Measurements from ENCODE around the gene SPRED1. TPM values are rescaled to one million over a fixed set of nuclear protein-coding genes. Genes with fewer than 3 reads are reported as not detected.

Gene SPRED1
- total RNA-seq, 1 donor = 32.6 TPM

DNA sequence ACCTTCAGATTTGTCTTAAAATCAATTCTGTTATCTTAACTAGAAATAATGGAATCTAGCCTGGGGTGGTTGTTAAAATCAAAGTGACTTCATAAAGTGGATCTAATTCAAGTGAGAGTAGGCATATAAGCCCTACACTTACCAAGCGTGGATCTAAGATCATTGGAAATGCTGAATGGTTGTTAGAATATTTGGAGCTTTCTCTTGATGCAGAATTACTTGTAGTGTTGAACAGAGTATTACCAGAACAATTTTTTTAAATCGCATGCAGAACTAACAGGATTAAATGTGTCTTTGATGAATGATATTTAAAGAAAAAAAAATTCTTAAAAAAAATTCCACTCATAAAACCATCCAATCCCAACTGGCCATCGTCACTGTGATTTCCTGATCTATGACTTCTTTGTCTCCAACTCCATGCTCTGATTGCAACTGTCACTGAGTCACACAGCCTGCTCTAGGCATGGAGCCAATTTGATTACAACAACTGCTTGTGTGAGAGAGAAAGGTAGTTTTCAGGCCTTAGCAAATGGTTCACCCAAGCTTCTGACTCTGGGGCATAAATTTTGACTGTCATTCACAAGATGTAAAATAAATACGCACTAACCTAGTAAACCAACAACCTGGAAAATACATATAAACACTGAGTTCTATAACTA lies 25.9 kb upstream of the SPRED1 start:
- no peaks in the 10 kb centered on the region for H3K4me1 ChIP-seq (ENCODE audit: insufficient read depth, low read length)
- H3K36me3 ChIP-seq (ENCODE audit: insufficient read depth, low read length) = no peaks in the 10 kb centered on the region
- no peak overlapping the region for H3K4me3 ChIP-seq (ENCODE audit: insufficient read depth, low read length)
- H3K9me3 ChIP-seq (ENCODE audit: low read depth, low read length) = no peaks in the 10 kb centered on the region
- H3K79me2 ChIP-seq (ENCODE audit: insufficient read depth, low read length) = no peaks in the 10 kb centered on the region
- TF ChIP-seq, protein P1, sequence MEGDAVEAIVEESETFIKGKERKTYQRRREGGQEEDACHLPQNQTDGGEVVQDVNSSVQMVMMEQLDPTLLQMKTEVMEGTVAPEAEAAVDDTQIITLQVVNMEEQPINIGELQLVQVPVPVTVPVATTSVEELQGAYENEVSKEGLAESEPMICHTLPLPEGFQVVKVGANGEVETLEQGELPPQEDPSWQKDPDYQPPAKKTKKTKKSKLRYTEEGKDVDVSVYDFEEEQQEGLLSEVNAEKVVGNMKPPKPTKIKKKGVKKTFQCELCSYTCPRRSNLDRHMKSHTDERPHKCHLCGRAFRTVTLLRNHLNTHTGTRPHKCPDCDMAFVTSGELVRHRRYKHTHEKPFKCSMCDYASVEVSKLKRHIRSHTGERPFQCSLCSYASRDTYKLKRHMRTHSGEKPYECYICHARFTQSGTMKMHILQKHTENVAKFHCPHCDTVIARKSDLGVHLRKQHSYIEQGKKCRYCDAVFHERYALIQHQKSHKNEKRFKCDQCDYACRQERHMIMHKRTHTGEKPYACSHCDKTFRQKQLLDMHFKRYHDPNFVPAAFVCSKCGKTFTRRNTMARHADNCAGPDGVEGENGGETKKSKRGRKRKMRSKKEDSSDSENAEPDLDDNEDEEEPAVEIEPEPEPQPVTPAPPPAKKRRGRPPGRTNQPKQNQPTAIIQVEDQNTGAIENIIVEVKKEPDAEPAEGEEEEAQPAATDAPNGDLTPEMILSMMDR (IDR thresholded peaks at IDR 0.05; ENCODE audit: extremely low read depth, low read depth, low read length) = no peak
- DNase-seq (ENCODE audit: insufficient read length, low spot score, missing footprints) = no peak
- H3K27me3 ChIP-seq (ENCODE audit: insufficient read depth, low read length) = no peaks in the 10 kb centered on the region
- no peak overlapping the region for H3K27ac ChIP-seq (ENCODE audit: low read depth, low read length)
- H4K20me1 ChIP-seq (ENCODE audit: insufficient read depth, low read length) = no peaks in the 10 kb centered on the region
- no peak overlapping the region for H3K4me2 ChIP-seq (ENCODE audit: insufficient read depth, low read length)
- H2AFZ ChIP-seq (ENCODE audit: low read length) = no peak overlapping the region

DNA sequence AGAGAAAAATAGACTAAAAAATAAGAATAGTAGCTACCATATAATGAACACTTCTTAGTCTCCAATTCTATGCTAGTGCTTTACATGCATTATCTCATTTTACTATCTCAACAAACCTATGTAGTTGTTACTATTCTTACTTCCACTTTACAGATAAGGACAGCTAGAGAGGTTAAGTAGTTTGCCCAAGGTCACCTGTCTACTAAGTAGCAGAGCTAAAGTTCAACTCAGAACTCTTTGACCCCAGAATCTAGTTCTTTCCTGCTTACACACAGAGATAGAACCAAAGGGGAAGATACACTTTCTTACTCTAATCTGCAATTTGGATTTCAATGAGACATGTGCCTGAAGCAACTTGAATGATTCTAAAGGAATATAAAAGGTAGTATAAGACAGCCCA lies 24.7 kb upstream of the SPRED1 start:
- Histone ChIP-seq H3K27me3 (ENCODE audit: insufficient read depth, low read length) (no peaks in the 10 kb centered on the region), H4K20me1 (ENCODE audit: insufficient read depth, low read length) (no peaks in the 10 kb centered on the region), H3K79me2 (ENCODE audit: insufficient read depth, low read length) (no peaks in the 10 kb centered on the region), H3K4me2 (ENCODE audit: insufficient read depth, low read length) (no peak overlapping the region), H3K4me1 (ENCODE audit: insufficient read depth, low read length) (no peaks in the 10 kb centered on the region), H3K9me3 (ENCODE audit: low read depth, low read length) (no peaks in the 10 kb centered on the region), H3K4me3 (ENCODE audit: insufficient read depth, low read length) (no peak overlapping the region), H2AFZ (ENCODE audit: low read length) (no peak overlapping the region), H3K27ac (ENCODE audit: low read depth, low read length) (no peak overlapping the region), H3K36me3 (ENCODE audit: insufficient read depth, low read length) (no peaks in the 10 kb centered on the region)
- no peak for DNase-seq (ENCODE audit: insufficient read length, low spot score, missing footprints)
- TF ChIP-seq, protein P1 (IDR thresholded peaks at IDR 0.05; ENCODE audit: extremely low read depth, low read depth, low read length) = no peak

DNA sequence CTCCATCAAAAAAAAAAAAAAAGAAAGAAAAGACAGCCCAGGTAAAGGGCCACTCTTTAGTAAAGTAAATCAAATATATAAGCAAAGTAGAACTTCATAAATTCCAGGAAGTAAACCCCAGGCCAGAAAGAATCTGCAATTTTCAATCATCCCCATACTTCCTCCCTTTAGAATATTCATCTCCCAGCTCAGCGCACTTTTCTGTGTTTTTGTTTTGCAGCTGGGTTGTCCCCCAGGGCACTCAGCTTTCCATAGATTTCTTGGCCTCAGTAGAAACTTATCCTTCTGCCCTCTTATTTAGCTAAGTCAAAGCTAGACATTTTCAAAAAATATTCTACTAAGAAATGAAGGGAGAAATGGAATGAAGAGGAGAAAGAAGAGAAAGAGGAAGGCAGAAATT lies 24.0 kb upstream of the SPRED1 start:
- Histone ChIP-seq H3K4me3 (ENCODE audit: insufficient read depth, low read length) (no peak overlapping the region), H3K36me3 (ENCODE audit: insufficient read depth, low read length) (no peaks in the 10 kb centered on the region), H3K4me1 (ENCODE audit: insufficient read depth, low read length) (no peaks in the 10 kb centered on the region), H3K27me3 (ENCODE audit: insufficient read depth, low read length) (no peaks in the 10 kb centered on the region), H3K4me2 (ENCODE audit: insufficient read depth, low read length) (no peak overlapping the region), H3K79me2 (ENCODE audit: insufficient read depth, low read length) (no peaks in the 10 kb centered on the region), H4K20me1 (ENCODE audit: insufficient read depth, low read length) (no peaks in the 10 kb centered on the region), H3K9me3 (ENCODE audit: low read depth, low read length) (no peaks in the 10 kb centered on the region), H2AFZ (ENCODE audit: low read length) (no peak overlapping the region), H3K27ac (ENCODE audit: low read depth, low read length) (no peak overlapping the region)
- TF ChIP-seq, protein P1 (IDR thresholded peaks at IDR 0.05; ENCODE audit: extremely low read depth, low read depth, low read length) = no peak
- no peak for DNase-seq (ENCODE audit: insufficient read length, low spot score, missing footprints)

DNA sequence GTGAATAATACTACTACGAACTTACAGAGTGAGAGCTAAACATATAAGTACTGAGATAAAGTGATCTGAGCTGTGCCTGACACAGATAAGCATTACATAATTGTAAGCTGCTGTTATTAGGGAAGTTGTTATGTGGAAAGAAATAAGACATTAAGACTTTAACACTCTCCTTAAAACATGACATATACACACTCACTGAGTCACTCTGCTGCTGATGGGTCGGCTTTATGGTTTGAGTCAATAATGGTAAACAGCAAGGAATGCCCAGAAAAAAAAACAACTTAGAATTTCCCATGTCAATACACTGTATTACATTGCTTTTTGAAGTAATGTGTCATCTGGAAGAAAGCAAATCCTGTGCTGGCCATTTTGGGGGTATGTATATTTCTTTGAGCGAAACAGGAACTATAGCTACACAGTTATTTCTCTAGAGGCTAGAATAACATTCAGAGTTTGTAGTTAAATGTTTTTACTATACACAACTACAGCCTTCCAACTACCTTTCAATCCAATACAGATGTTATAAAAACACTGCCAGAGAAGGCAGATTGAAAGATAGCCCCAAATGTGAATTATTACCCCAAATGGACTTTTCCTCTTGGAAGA lies 22.8 kb upstream of the SPRED1 start:
- Histone ChIP-seq H3K27ac (ENCODE audit: low read depth, low read length) (no peak overlapping the region), H4K20me1 (ENCODE audit: insufficient read depth, low read length) (no peaks in the 10 kb centered on the region), H3K4me2 (ENCODE audit: insufficient read depth, low read length) (no peak overlapping the region), H3K9me3 (ENCODE audit: low read depth, low read length) (no peaks in the 10 kb centered on the region), H3K27me3 (ENCODE audit: insufficient read depth, low read length) (no peaks in the 10 kb centered on the region), H3K79me2 (ENCODE audit: insufficient read depth, low read length) (no peaks in the 10 kb centered on the region), H3K4me3 (ENCODE audit: insufficient read depth, low read length) (no peak overlapping the region), H3K36me3 (ENCODE audit: insufficient read depth, low read length) (no peaks in the 10 kb centered on the region), H2AFZ (ENCODE audit: low read length) (no peak overlapping the region), H3K4me1 (ENCODE audit: insufficient read depth, low read length) (no peaks in the 10 kb centered on the region)
- no peak for DNase-seq (ENCODE audit: insufficient read length, low spot score, missing footprints)
- TF ChIP-seq, protein P1 (IDR thresholded peaks at IDR 0.05; ENCODE audit: extremely low read depth, low read depth, low read length) = no peak

Data from osteoblast (primary cell).